ENCODE results near the gene BABAM1. TPM values are rescaled to one million over a fixed set of nuclear protein-coding genes. Genes with fewer than 3 reads are reported as not detected.

Gene BABAM1
- total RNA-seq, 4 donors from 2014 or later: 54.6 to 66.8 (median 63.7) TPM

GRCh38 chr19:17314007-17314593 lies 46.9 kb downstream of the BABAM1 start:
- H3K27ac ChIP-seq: no peak overlapping the region
- peaks cover 24% of the 10 kb centered on the region for H3K4me1 ChIP-seq
- no peak for DNase-seq (ENCODE audit: low spot score in 2 of 2)
- peaks cover 36% of the 10 kb centered on the region for H3K36me3 ChIP-seq
- TF ChIP-seq, protein P1, sequence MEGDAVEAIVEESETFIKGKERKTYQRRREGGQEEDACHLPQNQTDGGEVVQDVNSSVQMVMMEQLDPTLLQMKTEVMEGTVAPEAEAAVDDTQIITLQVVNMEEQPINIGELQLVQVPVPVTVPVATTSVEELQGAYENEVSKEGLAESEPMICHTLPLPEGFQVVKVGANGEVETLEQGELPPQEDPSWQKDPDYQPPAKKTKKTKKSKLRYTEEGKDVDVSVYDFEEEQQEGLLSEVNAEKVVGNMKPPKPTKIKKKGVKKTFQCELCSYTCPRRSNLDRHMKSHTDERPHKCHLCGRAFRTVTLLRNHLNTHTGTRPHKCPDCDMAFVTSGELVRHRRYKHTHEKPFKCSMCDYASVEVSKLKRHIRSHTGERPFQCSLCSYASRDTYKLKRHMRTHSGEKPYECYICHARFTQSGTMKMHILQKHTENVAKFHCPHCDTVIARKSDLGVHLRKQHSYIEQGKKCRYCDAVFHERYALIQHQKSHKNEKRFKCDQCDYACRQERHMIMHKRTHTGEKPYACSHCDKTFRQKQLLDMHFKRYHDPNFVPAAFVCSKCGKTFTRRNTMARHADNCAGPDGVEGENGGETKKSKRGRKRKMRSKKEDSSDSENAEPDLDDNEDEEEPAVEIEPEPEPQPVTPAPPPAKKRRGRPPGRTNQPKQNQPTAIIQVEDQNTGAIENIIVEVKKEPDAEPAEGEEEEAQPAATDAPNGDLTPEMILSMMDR (IDR thresholded peaks at IDR 0.05): no peak
- TF ChIP-seq POLR2A (IDR thresholded peaks at IDR 0.05): no peak
- no peak for TF ChIP-seq POLR2AphosphoS5 (IDR thresholded peaks at IDR 0.05)
- TF ChIP-seq EP300 (IDR thresholded peaks at IDR 0.05): no peak
- 88% methylated on average over 17 of the region's 19 CpGs for WGBS
- H3K27me3 ChIP-seq: no peaks in the 10 kb centered on the region
- no peaks in the 10 kb centered on the region for H3K9me3 ChIP-seq
- H3K4me3 ChIP-seq: no peak overlapping the region

- WGBS: 98% methylated on average over 4 of the region's 6 CpGs
- H3K27ac ChIP-seq: no peak overlapping the region
- DNase-seq (ENCODE audit: low spot score in 2 of 2): no peak
These were observed 51.7 kb downstream of the BABAM1 start for GRCh38 chr19:17318966-17319365.

GRCh38 chr19:17319473-17320238 lies 52.4 kb downstream of the BABAM1 start:
- H3K27me3 ChIP-seq: no peaks in the 10 kb centered on the region
- H3K4me3 ChIP-seq: no peak overlapping the region
- 93% methylated on average over 34 of the region's 40 CpGs for WGBS
- peaks cover 12% of the 10 kb centered on the region for H3K4me1 ChIP-seq
- no peak overlapping the region for H3K27ac ChIP-seq
- H3K9me3 ChIP-seq: no peaks in the 10 kb centered on the region
- no peak for TF ChIP-seq POLR2AphosphoS5 (IDR thresholded peaks at IDR 0.05)
- no peak for TF ChIP-seq POLR2A (IDR thresholded peaks at IDR 0.05)
- TF ChIP-seq, protein P1 (IDR thresholded peaks at IDR 0.05): no peak
- TF ChIP-seq EP300 (IDR thresholded peaks at IDR 0.05): no peak
- DNase-seq (ENCODE audit: low spot score in 2 of 2): no peak
- H3K36me3 ChIP-seq: peaks cover 51% of the 10 kb centered on the region

More at GRCh38 chr19:17318966-17319365, 51.7 kb downstream of the BABAM1 start:
- Histone ChIP-seq H3K9me3 (no peaks in the 10 kb centered on the region), H3K4me1 (peaks cover 7% of the 10 kb centered on the region), H3K36me3 (peaks cover 57% of the 10 kb centered on the region), H3K4me3 (no peak overlapping the region), H3K27me3 (no peaks in the 10 kb centered on the region)
- TF ChIP-seq POLR2AphosphoS5 (IDR thresholded peaks at IDR 0.05) (no peak), EP300 (IDR thresholded peaks at IDR 0.05) (no peak), POLR2A (IDR thresholded peaks at IDR 0.05) (no peak)
- TF ChIP-seq, protein P1 (IDR thresholded peaks at IDR 0.05): no peak

- Histone ChIP-seq H3K4me1 (peaks cover 12% of the 10 kb centered on the region), H3K36me3 (peaks cover 51% of the 10 kb centered on the region), H3K27me3 (no peaks in the 10 kb centered on the region), H3K9me3 (no peaks in the 10 kb centered on the region), H3K27ac (no peak overlapping the region), H3K4me3 (no peak overlapping the region)
- WGBS: 100% methylated on average over 1 of the region's 11 CpGs
- TF ChIP-seq POLR2AphosphoS5 (IDR thresholded peaks at IDR 0.05): no peak
- no peak for TF ChIP-seq POLR2A (IDR thresholded peaks at IDR 0.05)
- no peak for TF ChIP-seq EP300 (IDR thresholded peaks at IDR 0.05)
- TF ChIP-seq, protein P1 (IDR thresholded peaks at IDR 0.05): no peak
- DNase-seq (ENCODE audit: low spot score in 2 of 2): no peak
These were observed 53.2 kb downstream of the BABAM1 start for GRCh38 chr19:17320435-17320834.

Measured in suprapubic skin (tissue), 4 donors.